Esophagus squamous epithelium (tissue), 4 donors: ENCODE results near the gene RPL12.

Source experiments
- POLR2A ChIP-seq, 4 donors: fragments of 450-650 bp; IDR thresholded peaks; one replicate each; pipeline ENCODE4 v1.6.1; 2017; ENCODE audit warnings: antibody characterized with exemption in 4 of 4, mild to moderate bottlenecking in 4 of 4, moderate library complexity in 3 of 4
- TF ChIP-seq, protein P1 (sequence below), 6 experiments: fragments of 450-650 bp in 4 of 6; fragments of 200-600 bp in 2 of 6; sonication (generic) in 2 of 6; IDR thresholded peaks; one replicate each; pipeline ENCODE4 v1.5.1; 2016 to 2019; ENCODE audit warnings: antibody characterized with exemption in 6 of 6, mild to moderate bottlenecking in 4 of 6, moderate library complexity in 4 of 6

DNA sequence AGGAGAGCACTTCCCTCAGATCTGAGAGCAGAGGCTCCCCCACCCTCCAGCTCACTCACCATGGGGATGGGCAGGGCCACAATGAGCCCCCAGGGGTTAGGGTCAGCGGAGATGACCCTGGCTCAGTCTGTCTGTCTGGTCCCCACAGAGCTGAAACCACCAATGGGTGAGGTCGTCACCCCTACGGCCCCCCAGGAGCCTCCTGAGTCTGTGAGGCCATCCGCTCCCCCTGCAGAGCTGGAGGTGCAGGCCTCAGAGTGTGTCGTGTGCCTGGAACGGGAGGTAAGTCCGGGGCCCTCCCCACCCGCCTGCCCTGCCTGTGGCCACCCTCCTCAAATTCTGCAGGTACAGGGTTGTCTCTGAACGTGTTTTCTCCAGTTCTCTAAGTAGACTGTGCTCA is 49.7 kb upstream of the RPL12 start:
- TF ChIP-seq POLR2A (IDR thresholded peaks at IDR 0.05), result no peak
- TF ChIP-seq, protein P1, sequence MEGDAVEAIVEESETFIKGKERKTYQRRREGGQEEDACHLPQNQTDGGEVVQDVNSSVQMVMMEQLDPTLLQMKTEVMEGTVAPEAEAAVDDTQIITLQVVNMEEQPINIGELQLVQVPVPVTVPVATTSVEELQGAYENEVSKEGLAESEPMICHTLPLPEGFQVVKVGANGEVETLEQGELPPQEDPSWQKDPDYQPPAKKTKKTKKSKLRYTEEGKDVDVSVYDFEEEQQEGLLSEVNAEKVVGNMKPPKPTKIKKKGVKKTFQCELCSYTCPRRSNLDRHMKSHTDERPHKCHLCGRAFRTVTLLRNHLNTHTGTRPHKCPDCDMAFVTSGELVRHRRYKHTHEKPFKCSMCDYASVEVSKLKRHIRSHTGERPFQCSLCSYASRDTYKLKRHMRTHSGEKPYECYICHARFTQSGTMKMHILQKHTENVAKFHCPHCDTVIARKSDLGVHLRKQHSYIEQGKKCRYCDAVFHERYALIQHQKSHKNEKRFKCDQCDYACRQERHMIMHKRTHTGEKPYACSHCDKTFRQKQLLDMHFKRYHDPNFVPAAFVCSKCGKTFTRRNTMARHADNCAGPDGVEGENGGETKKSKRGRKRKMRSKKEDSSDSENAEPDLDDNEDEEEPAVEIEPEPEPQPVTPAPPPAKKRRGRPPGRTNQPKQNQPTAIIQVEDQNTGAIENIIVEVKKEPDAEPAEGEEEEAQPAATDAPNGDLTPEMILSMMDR (IDR thresholded peaks at IDR 0.05), result no peak
